ENCODE data around the gene DTNB. TPM values are rescaled to one million over a fixed set of nuclear protein-coding genes. Genes with fewer than 3 reads are reported as not detected.
"Not testable (repeated sequence)": the region's sequence is repeated elsewhere in the genome, so short reads cannot be mapped to it uniquely, and the experiment has no call there.

DTNB gene
- polyA plus RNA-seq, 1 donor from 2014 or later, result 22.5 TPM

- no peak overlapping the region for H3K4me3 ChIP-seq (ENCODE audit: low read length)
- H3K79me2 ChIP-seq (replicated peaks; ENCODE audit: insufficient read depth, low read length), result no peaks in the 10 kb centered on the region
- no peaks in the 10 kb centered on the region for H3K36me3 ChIP-seq (ENCODE audit: insufficient read depth, low read length)
- H3K9me3 ChIP-seq (ENCODE audit: low read length), result no peaks in the 10 kb centered on the region
- no peaks in the 10 kb centered on the region for H3K9me2 ChIP-seq (ENCODE audit: insufficient read depth, low read length)
- no peak overlapping the region for H3K4me2 ChIP-seq (ENCODE audit: low read length)
- H3K9ac ChIP-seq (ENCODE audit: low read length), result no peak overlapping the region
- no peak overlapping the region for H2AFZ ChIP-seq (ENCODE audit: low read depth, low read length)
- no peaks in the 10 kb centered on the region for H4K20me1 ChIP-seq (ENCODE audit: insufficient read depth)
- no peaks in the 10 kb centered on the region for H3F3A ChIP-seq (ENCODE audit: insufficient read depth, low read length, poor library complexity, severe bottlenecking)
- no peak for TF ChIP-seq TAF1 (IDR thresholded peaks at IDR 0.05; ENCODE audit: low read depth)
- no peak for TF ChIP-seq MXI1 (conservative IDR thresholded peaks at IDR 0.05; ENCODE audit: poor library complexity, severe bottlenecking)
- TF ChIP-seq EZH2 (IDR thresholded peaks at IDR 0.05; ENCODE audit: borderline replicate concordance, insufficient read depth, low read length, poor library complexity, severe bottlenecking), result no peak
- no peak for TF ChIP-seq RAD21 (conservative IDR thresholded peaks at IDR 0.05)
- no peak for TF ChIP-seq SMC3 (conservative IDR thresholded peaks at IDR 0.05; ENCODE audit: poor library complexity)
- TF ChIP-seq POLR2AphosphoS5 (IDR thresholded peaks at IDR 0.05), result no peak
- TF ChIP-seq EP300 (conservative IDR thresholded peaks at IDR 0.05; ENCODE audit: poor library complexity, severe bottlenecking), result no peak
- no peak overlapping the region for H3K27ac ChIP-seq (ENCODE audit: low read length)
- no peaks in the 10 kb centered on the region for H3K27me3 ChIP-seq (ENCODE audit: insufficient read depth, low read depth, low read length)
Measured at GRCh38 chr2:25551316-25551715, 122.1 kb downstream of the DTNB start.

GRCh38 chr2:25549571-25549970, 123.8 kb downstream of the DTNB start:
- not testable (repeated sequence) for H3K27me3 ChIP-seq (ENCODE audit: insufficient read depth, low read depth, low read length); H3K9me3 ChIP-seq (ENCODE audit: low read length); H4K20me1 ChIP-seq (ENCODE audit: insufficient read depth); H3K79me2 ChIP-seq (replicated peaks; ENCODE audit: insufficient read depth, low read length); H3K27ac ChIP-seq (ENCODE audit: low read length); H3F3A ChIP-seq (ENCODE audit: insufficient read depth, low read length, poor library complexity, severe bottlenecking); H3K9ac ChIP-seq (ENCODE audit: low read length); H3K4me2 ChIP-seq (ENCODE audit: low read length); H2AFZ ChIP-seq (ENCODE audit: low read depth, low read length); H3K4me3 ChIP-seq (ENCODE audit: low read length); H3K36me3 ChIP-seq (ENCODE audit: insufficient read depth, low read length); H3K9me2 ChIP-seq (ENCODE audit: insufficient read depth, low read length)

GRCh38 chr2:25548601-25549000, 124.8 kb downstream of the DTNB start:
- Histone ChIP-seq H3K36me3 (ENCODE audit: insufficient read depth, low read length) (no peaks in the 10 kb centered on the region), H2AFZ (ENCODE audit: low read depth, low read length) (no peak overlapping the region), H3K4me3 (ENCODE audit: low read length) (no peak overlapping the region), H3K4me2 (ENCODE audit: low read length) (no peak overlapping the region), H3F3A (ENCODE audit: insufficient read depth, low read length, poor library complexity, severe bottlenecking) (no peaks in the 10 kb centered on the region), H3K27ac (ENCODE audit: low read length) (no peak overlapping the region), H3K79me2 (replicated peaks; ENCODE audit: insufficient read depth, low read length) (no peaks in the 10 kb centered on the region), H4K20me1 (ENCODE audit: insufficient read depth) (no peaks in the 10 kb centered on the region), H3K9me2 (ENCODE audit: insufficient read depth, low read length) (no peaks in the 10 kb centered on the region), H3K27me3 (ENCODE audit: insufficient read depth, low read depth, low read length) (no peaks in the 10 kb centered on the region), H3K9ac (ENCODE audit: low read length) (no peak overlapping the region), H3K9me3 (ENCODE audit: low read length) (no peaks in the 10 kb centered on the region)
- no peak for TF ChIP-seq POLR2AphosphoS5 (IDR thresholded peaks at IDR 0.05)
- no peak for TF ChIP-seq RAD21 (conservative IDR thresholded peaks at IDR 0.05)
- TF ChIP-seq CTCF (IDR thresholded peaks at IDR 0.05; ENCODE audit: poor library complexity, severe bottlenecking), result no peak
- TF ChIP-seq EZH2 (IDR thresholded peaks at IDR 0.05; ENCODE audit: borderline replicate concordance, insufficient read depth, low read length, poor library complexity, severe bottlenecking), result no peak
- TF ChIP-seq TAF1 (IDR thresholded peaks at IDR 0.05; ENCODE audit: low read depth), result no peak
- TF ChIP-seq REST (IDR thresholded peaks at IDR 0.05; ENCODE audit: borderline replicate concordance), result no peak
- TF ChIP-seq MXI1 (conservative IDR thresholded peaks at IDR 0.05; ENCODE audit: poor library complexity, severe bottlenecking), result no peak
- TF ChIP-seq SMC3 (conservative IDR thresholded peaks at IDR 0.05; ENCODE audit: poor library complexity), result no peak
- no peak for TF ChIP-seq EP300 (conservative IDR thresholded peaks at IDR 0.05; ENCODE audit: poor library complexity, severe bottlenecking)
